Inferior parietal cortex (tissue), 1 donor: ENCODE results near the gene MDGA2.
"Not testable (repeated sequence)": the region's sequence is repeated elsewhere in the genome, so short reads cannot be mapped to it uniquely, and the experiment has no call there.

Experiments
- DNase-seq: peaks from one replicate; pipeline ENCODE4 v3.0.0-alpha.2; 2016; ENCODE audit errors: extremely low spot score

The MDGA2 gene

GRCh38 chr14:46951103-46951502 lies 724.3 kb downstream of the MDGA2 start:
- DNase-seq = no peak

- peak; percentile 20 for DNase-seq
Measured at GRCh38 chr14:46940611-46941010, 734.8 kb downstream of the MDGA2 start.

GRCh38 chr14:46920542-46920941 lies 754.9 kb downstream of the MDGA2 start:
- DNase-seq = no peak

- DNase-seq = not testable (repeated sequence)
Measured at GRCh38 chr14:46915539-46915938, 759.9 kb downstream of the MDGA2 start.

GRCh38 chr14:46902837-46903236 lies 772.6 kb downstream of the MDGA2 start:
- no peak for DNase-seq

GRCh38 chr14:46894476-46894875 lies 780.9 kb downstream of the MDGA2 start:
- no peak for DNase-seq

- no peak for DNase-seq
Measured at GRCh38 chr14:46887144-46887543, 788.3 kb downstream of the MDGA2 start.

GRCh38 chr14:46885566-46885965 lies 789.8 kb downstream of the MDGA2 start:
- DNase-seq = no peak

GRCh38 chr14:46861753-46862152 lies 813.7 kb downstream of the MDGA2 start:
- DNase-seq = no peak

GRCh38 chr14:46840944-46841720 lies 834.3 kb downstream of the MDGA2 start:
- DNase-seq = peak; percentile 39

- DNase-seq = no peak
Measured at GRCh38 chr14:46820291-46820690, 855.1 kb downstream of the MDGA2 start.

- no peak for DNase-seq
Measured at GRCh38 chr14:46819117-46819516, 856.3 kb downstream of the MDGA2 start.

GRCh38 chr14:46818147-46818546 lies 857.3 kb downstream of the MDGA2 start:
- no peak for DNase-seq

- DNase-seq = no peak
Measured at GRCh38 chr14:46793144-46793543, 882.3 kb downstream of the MDGA2 start.
